GM21447 (cell line): ENCODE measurements around the gene NPIPB2.
A peak's percentile ranks its signal among the peaks of the same experiment; 100 is the strongest.
"Not testable (repeated sequence)": the region's sequence is repeated elsewhere in the genome, so short reads cannot be mapped to it uniquely, and the experiment has no call there.

Experiments
- ATAC-seq: cut with Tn5 transposase; IDR thresholded peaks from one replicate; pipeline ENCODE4 v1.9.1; 2021; ENCODE audit not compliant: unreplicated experiment

Gene NPIPB2

DNA sequence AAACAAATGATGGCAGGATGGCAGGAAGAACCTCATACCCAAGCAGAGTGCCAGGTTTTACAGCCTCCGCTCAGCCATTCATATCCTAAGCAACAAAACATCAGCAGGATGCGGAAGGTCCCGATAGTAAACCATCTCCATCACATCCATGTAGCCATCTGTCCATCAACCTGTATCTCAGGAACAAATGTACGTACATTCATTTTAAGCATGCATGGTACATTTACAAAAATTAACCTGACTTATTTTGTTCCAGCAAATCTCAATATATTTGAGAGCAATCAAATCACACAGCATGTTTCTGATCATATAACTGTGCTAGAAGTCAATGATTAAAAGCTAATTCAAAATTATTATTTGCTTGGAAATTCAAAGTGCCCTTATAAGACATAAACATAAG lies at the start of gene NPIPB2:
Gene NPIPB2 (minus strand): TSS at position 101 of the 400 bp plus-strand sequence. CDS start 0 bp downstream, at position 101.
- ATAC-seq: not testable (repeated sequence)

GRCh38 chr16:11990702-11991390 lies 49.0 kb upstream of the NPIPB2 start:
- ATAC-seq: peak; percentile 44

DNA sequence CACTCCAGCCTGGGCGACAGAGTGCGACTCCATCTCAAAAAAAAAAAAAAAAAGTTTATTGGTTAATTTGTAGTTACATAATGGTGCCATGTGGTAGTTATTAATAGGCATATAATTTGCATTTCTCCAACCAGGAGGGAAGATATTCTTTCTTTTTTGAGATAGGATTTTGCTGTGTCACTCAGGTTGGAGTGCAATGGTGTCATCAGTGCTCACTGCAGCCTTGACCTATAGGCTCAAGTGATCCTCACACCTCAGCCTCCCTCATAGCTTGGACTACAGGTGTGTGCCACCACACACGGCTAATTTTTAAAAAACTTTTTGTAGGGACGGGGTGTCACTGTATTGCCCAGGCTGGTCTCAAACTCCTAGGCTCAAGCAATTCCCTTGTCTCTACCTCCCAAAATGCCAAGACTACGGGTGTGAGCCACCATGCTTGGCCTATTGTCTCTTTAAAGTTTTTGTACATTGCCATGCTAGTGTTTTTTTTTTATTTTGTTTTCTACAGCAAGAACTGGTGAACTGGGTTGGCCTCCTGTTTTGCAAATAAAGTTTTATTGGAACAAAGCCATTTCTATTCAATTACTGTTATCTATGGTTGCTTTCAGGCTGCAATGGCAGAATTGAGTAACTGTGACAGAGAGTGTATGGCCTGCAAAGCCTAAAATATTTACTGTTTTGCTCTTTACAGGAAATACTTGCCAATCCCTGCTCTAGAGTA lies 46.6 kb upstream of the NPIPB2 start:
- no peak for ATAC-seq

GRCh38 chr16:11986521-11987057 lies 44.7 kb upstream of the NPIPB2 start:
- ATAC-seq: no peak

DNA sequence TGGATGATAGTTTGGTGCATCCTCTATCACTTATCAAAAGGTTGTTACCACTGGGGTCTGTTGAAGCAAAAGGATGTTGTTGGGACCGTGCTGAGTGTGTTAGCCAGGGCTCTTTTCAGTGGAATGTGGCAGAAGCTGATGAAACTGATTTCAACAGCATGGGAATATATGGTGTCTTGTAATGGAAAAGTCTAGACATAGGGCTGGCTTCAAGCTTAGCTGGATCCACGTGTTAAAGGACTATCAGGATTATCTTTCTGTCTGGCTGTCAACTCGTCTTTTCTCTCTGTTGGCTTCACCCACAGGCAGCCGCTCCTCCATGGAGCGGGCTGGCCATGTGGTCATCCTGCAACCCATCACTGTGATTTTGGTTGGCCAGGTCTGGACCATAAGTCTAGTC lies 43.4 kb upstream of the NPIPB2 start:
- no peak for ATAC-seq

DNA sequence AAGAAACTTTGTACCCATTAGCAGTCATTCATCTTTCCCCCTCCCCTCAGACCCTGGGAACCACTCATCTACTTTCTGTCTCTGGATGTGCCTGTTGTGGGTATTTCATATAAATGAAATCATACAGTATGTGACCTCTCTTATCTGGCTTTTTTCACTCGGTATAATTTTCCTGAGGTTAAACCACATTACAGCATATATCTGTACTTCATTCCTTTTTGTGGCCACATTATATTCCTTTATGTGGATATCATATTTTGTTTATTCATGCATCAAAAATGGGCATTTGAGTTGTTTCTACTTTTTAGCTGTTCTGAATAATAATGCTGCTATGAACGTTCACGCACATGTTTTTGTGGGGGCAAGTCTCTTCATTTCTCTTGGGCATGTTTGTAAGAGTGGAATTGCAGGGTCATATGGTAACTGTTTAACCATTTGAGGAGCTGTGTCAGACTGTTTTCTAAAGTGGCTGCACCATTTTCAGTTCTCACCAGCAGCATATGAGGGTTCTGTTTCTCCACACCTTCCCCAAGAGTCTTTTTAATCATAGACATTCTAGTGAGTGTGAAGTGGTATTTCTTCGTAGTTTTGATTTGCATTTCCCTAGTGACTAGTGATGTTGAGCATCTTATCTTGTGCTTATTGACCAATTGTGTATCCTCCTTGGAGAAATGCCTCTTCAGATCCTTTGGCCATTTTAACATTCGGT lies 38.4 kb upstream of the NPIPB2 start:
- no peak for ATAC-seq

DNA sequence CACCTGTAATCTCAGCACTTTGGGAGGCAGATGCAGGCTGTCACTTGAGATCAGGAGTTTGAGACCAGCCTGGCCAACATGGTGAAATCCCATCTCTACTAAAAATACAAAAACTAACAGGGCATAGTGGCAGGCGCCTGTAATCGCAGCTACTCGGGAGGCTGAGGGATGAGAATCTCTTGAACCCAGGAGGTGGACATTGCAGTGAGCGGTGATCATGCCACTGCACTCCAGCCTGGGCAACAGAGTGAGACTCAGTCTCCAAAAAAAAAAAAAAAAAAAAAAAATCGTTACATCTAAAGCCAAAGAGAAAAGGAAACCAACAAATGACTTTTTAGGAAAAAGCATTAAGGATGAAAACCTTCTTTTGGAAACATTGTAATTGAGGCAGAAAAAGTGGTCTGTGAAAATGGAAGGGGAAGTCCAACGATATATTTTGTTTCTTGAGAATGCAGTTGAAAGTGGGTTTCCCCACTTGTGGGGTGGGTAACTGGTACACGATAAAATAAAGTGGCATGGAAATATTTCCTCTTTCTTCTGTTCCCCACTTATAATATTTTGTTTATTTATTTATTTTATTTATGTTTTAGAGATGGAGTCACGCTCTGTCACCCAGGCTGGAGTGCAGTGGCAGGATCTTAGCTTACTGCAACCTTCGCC lies 37.3 kb upstream of the NPIPB2 start:
- ATAC-seq: no peak

DNA sequence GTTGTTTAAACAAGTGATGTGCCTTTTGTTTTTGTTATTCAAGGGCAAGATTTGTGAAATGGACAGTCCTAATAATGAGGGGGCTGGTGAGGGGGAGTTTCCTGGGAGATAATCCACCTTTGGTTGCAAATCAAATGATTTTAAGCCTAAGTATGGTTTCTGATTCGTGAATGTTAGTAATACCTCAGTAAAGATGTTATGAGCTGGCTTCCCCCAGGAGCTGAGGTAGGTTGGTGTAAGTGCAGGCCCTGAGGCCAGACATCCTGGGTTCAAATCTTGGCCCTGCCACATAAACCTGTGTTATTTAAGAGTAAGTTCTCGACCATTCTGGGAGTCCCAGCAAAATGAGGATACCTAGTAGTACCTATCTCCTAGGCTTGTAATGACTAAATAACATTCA lies 36.2 kb upstream of the NPIPB2 start:
- ATAC-seq: no peak

- no peak for ATAC-seq
Measured at GRCh38 chr16:11977376-11978041, 35.7 kb upstream of the NPIPB2 start.

GRCh38 chr16:11976850-11977375 lies 35.1 kb upstream of the NPIPB2 start:
- no peak for ATAC-seq

DNA sequence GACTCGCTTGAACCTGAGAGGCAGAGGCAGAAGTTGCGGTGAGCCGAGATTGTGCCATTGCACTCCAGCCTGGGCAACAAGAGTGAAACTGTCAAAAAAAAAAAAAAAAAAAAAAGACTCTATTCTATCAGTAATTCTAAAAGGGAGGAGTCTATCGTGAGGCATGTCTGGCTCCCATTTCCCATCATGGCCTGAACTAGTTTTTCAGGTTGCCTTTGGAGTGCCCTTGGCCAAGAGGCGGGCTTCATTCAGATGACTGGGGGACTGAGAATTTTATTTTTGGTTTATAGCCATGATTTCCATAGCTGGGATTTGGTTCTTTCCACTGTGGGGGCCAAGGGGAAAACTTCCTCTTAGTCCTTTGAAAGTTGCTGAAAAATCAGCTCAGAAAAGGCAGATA lies 31.2 kb upstream of the NPIPB2 start:
- no peak for ATAC-seq

GRCh38 chr16:11972128-11972527 lies 30.3 kb upstream of the NPIPB2 start:
- ATAC-seq: no peak

- not testable (repeated sequence) for ATAC-seq
Measured at GRCh38 chr16:11970292-11970691, 28.4 kb upstream of the NPIPB2 start.

DNA sequence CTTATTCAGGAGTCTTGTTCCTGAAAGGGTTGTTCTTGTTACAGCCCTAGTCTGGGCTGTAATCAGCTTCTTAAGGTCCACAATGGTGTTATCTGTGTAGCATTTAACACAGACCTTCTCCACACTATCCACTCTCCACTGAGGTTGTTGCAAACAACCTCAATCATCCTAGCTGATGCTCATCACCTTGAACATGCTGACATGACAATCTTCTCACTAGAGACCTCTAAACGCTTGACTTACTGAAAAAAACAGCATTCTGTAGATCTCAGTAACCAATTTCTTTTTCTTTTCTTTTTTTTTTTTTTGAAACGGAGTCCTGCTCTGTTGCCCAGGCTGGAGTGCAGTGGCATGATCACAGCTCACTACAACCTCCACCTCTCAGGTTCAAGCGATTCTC lies 26.7 kb upstream of the NPIPB2 start:
- ATAC-seq: no peak

DNA sequence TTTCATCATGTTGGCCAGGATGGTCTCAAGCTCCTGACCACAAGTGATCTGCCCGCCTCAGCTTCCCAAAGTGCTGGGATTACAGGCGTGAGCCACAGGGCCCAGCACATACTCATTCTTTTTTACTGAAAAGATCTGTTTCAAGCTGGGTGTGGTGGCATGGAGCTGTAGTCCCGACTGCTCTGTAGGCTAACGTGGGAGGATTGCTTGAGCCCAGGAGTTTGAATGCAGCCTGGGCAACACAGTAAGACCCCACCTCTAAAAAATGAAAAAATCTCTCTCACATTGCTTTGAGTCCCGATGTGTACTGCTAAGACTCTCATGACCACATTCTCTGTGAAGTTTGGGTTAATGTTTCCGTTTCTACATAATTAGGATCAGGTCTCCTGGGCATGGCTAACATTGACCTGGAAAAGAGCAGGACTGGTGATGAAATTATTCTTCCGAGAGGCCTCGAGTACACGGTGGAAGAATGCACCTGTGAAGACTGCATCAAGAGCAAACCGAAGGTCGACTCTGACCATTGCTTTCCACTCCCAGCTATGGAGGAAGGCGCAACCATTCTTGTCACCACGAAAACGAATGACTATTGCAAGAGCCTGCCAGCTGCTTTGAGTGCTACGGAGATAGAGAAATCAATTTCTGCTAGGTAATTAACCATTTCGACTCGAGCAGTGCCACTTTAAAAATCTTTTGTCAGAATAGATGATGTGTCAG lies 25.5 kb upstream of the NPIPB2 start:
- no peak for ATAC-seq

DNA sequence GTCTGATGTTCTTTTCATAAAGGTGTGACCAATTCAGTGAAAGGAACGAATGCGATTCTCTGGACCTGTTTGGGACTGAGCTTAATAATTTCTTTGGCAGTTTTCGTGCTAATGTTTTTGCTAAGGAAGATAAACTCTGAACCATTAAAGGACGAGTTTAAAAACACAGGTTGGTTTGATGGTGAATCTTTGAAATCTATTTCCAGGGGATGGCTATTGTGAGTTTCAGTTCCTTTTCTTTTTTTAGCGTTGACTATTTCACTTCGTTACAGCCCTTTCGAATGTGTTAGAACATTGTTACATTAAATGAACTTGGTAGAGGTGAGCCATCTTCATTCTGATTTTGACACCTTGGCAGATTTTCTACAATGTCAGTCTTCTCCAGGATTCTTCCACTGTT lies 24.3 kb upstream of the NPIPB2 start:
- no peak for ATAC-seq

DNA sequence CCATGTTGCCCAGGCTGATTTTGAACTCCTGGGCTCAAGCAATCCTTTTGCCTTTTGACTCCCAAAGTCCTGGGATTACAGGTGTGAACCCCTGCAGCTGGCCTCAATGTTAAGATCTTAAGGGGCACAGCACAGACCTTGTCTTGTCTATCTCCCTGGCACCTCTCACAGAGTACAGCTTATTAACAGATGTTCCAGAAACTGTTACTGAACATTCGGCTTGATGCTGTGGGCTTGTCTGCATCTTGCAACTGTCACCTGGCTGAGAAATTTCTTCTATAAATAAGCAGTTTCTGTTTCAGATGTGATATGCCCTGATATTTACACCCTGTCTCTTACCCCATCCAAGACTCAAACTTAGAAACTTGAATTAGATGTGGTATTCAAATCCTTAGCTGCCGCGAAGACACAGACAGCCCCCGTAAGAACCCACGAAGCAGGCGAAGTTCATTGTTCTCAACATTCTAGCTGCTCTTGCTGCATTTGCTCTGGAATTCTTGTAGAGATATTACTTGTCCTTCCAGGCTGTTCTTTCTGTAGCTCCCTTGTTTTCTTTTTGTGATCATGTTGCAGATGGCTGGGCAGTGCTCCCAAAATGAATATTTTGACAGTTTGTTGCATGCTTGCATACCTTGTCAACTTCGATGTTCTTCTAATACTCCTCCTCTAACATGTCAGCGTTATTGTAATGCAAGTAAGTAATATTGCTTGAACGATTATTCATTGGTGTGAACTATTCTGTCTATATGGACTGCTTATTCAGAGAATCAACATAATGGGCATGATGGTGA lies 23.1 kb upstream of the NPIPB2 start, which contains the start of gene TNFRSF17:
Gene TNFRSF17 (plus strand): TSS at position 450 of the 791 bp plus-strand sequence. CDS start 115 bp downstream, at position 565.
- ATAC-seq: peak; percentile 67

DNA sequence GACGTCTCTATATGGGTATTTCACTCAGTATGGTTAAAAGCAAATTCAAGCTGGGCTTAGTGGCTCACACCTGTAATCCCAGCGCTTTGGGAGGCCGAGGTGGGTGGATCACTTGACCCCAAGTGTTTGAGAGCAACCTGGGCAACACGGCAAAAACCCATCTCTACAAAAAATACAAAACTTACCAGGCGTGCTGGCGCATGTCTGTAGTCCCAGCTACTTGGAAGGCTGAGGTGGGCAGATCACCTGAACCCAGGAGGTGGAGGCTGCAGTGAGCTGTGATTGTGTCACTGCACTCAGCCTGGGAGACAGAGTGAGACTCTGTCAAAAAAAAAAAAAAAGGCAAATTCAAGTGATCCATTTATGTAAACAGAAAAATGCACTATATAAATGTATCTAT lies 21.9 kb upstream of the NPIPB2 start:
- no peak for ATAC-seq

GRCh38 chr16:11962978-11963377 lies 21.1 kb upstream of the NPIPB2 start:
- ATAC-seq: not testable (repeated sequence)
